GM12872 (cell line): ENCODE measurements around the gene DYSF.
A peak's percentile ranks its signal among the peaks of the same experiment; 100 is the strongest.

Experiments
- TF ChIP-seq, protein P1 (sequence below): IDR thresholded peaks from 3 replicates; pipeline ENCODE4 v1.5.1; 2011; ENCODE audit warnings: low read depth, mild to moderate bottlenecking, low read length, moderate library complexity; ENCODE audit not compliant: insufficient read depth

DYSF gene

DNA sequence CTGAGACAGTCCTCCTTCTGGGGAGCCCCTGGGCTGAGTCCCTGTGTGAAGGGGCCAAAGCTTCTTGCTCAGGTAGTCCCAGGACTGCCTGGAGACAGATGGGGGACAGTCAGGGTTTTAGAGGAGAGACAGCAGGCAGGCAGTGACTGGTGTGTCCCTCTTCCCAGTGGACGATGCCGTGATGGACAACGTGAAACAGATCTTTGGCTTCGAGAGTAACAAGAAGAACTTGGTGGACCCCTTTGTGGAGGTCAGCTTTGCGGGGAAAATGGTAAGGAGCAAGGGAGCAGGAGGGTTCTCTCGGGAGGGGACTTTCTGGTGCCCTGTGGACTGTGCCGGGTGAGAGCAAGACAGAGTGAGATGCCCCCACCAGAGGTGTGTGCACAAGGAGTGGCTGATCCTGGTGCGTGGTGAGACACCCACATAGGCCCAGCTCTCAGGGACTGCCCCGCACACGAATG is 74.8 kb downstream of the DYSF start:
- TF ChIP-seq, protein P1, sequence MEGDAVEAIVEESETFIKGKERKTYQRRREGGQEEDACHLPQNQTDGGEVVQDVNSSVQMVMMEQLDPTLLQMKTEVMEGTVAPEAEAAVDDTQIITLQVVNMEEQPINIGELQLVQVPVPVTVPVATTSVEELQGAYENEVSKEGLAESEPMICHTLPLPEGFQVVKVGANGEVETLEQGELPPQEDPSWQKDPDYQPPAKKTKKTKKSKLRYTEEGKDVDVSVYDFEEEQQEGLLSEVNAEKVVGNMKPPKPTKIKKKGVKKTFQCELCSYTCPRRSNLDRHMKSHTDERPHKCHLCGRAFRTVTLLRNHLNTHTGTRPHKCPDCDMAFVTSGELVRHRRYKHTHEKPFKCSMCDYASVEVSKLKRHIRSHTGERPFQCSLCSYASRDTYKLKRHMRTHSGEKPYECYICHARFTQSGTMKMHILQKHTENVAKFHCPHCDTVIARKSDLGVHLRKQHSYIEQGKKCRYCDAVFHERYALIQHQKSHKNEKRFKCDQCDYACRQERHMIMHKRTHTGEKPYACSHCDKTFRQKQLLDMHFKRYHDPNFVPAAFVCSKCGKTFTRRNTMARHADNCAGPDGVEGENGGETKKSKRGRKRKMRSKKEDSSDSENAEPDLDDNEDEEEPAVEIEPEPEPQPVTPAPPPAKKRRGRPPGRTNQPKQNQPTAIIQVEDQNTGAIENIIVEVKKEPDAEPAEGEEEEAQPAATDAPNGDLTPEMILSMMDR, result no peak

DNA sequence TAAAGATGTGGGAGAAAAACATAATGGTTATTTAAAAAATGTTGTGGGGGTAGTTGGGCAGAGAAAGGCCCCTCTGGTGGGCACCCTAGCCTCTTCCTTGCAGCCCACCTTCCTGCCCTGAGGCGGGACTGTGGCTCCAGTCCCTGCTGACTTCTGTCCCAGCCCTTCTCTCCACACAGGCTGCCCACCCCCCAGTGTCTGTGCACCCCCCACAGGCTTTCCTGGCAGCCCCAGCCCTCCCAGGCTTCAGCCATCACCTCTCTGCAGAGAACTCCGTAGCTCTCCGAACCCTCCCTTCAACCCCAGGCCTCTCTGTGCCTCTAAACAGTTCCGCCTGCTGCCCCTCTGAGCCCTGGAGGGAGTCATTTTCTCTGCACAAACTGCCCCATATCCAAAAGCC is 75.4 kb downstream of the DYSF start:
- TF ChIP-seq, protein P1, result no peak

DNA sequence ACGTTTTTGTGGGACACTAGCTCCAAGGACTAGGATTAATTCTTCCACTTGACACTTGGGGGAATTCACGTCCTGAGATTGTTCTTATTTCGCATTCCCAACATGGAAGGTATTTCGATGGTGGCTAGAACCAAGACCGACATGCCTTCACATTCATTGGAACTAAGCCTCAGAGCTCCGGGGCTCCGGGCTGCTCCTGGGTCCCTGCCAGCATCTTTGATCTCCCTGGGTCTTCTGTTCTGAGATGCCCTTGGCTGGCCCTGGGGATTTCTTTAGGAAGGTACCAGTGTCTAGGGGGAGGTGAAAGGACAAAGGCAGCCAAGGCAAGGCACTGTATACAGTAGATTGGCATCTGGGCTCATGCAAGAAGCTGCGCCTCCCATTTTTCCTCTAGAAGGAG is 76.8 kb downstream of the DYSF start:
- TF ChIP-seq, protein P1, result no peak

DNA sequence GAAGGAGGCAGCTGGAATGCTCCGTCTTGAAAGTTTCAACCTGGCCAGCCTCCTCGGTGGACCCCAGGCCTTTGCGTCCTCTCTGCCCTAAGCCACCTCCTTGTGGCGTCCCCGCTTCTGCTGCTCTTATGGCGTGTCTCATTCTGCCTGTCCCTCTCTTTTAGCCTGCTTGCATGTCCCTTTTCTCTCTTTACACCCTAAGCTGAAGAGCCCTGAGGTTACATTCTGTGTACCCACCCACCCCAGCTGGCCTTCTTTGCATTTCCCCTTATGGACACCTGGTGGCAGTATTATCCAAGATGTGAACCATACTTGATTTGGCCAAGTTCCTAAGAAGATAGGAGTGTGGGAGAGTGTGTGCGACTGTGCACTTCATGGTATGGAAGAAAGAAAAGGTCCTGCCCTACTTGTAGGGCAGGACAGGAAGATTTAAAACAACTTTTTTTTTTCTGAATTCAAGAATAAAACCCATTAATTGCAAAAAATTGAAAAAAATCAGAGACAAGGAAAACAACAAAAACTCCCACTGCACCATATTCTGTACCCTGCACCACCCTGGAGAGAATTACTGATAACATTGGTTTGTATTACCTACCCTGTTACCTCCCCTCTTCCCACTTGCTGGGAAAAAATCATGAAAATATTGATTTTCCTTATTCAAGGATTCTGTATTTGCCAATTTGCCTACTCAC is 77.4 kb downstream of the DYSF start:
- TF ChIP-seq, protein P1, result peak; percentile 65; the same call in 2 of the 3 replicates

DNA sequence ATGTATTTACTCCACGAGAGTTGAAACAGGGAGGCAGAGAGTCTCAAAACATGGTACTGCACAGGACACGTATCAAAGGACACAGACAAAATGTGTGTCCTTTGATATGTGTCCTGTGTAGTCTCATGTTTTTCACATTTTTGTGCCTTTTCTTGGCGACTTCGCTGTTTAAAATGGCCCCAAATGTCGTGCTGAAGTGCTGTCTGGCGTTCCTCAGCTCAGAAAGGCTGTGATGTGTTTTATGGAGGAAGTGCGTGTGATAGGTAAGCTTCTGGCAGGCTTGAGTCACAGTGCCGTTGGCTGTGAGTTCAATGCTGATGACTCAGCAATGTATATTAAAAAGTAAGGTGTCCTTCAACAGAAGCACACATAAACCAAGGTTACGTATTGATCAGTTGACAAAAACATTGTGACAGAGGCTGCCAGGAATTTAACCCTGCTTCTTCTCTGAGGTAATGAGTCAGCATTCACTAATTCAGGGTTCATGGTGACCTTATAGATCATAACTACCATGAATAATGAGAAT is 78.2 kb downstream of the DYSF start:
- TF ChIP-seq, protein P1, result no peak

DNA sequence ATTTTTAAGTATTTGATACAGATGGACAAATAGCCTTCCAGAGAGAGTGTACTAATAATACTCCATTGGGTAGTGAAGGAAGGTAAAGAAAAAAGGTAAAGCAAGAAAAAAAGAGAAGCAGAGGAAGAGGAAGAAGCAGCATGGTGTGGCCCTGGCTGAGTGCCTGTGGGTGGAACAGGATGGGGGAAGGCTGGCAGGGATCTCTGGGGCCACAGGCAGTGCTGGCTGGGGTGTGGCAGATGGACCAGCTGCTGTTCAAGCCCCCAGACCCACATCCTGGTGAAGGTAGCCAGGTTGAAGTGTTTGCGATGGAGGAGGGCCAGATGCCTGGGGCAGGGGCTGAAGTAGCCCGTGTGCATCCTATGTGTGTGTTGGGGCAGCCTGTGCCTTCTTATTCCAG is 79.0 kb downstream of the DYSF start:
- TF ChIP-seq, protein P1, result no peak

DNA sequence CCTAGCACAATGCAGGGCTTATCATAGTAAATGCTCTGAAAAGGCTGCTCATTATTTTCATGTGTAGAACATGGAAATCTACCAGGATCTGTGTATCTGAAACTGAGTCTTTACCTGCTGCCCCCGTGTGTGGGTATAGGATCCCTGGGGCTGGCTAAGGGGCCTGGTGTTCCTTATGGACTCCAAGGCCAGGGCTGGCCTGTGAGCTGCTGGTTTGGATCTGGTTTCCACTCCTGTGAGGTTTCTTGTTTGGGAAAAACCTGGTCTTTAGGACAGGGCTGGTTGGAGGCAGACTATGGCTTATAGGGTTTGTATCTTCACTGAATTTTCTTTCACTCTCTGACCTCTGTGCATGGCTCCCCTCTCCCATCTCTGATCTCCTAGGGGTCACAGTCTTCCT is 80.8 kb downstream of the DYSF start:
- TF ChIP-seq, protein P1, result no peak
